Stimulated activated CD4-positive, alpha-beta T cell treated with anti-CD3 and anti-CD28 coated beads, Interleukin-4, amount 100 ng/mL, for 1 hour (primary cell): ENCODE results near the gene CCZ1B.
A peak's percentile ranks its signal among the peaks of the same experiment; 100 is the strongest.
"Not testable (repeated sequence)": the region's sequence is repeated elsewhere in the genome, so short reads cannot be mapped to it uniquely, and the experiment has no call there.

Experiments
- DNase-seq: peaks from one replicate; pipeline ENCODE4 v3.0.0-alpha.2; 2020

The CCZ1B gene

GRCh38 chr7:6826151-6826550 is at the start of gene CCZ1B:
Gene CCZ1B (minus strand): TSS chr7:6826275. CDS start chr7:6826197, 78 bp downstream.
- peak; percentile 79 for DNase-seq

DNA sequence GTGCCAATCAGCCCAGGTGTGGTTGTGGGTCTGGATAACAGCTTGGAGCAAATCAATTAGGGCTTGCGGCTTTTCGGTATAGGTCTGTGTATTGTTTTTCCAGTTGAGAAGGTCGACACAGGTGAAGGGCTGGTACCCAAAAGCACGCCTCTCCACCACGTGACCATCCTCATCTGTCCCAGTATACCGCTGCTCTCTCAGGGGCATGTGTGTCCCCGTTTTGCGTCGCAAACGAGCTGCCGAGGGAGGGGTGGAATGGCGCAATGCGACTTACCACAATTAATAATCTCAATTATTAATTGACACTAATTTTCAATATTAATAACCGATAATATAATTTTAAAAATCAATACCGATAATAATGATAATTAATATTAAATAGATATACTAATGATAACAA is 48.9 kb upstream of the CCZ1B start:
- not testable (repeated sequence) for DNase-seq

- not testable (repeated sequence) for DNase-seq
Measured at GRCh38 chr7:6872246-6872945, 46.3 kb upstream of the CCZ1B start.

DNA sequence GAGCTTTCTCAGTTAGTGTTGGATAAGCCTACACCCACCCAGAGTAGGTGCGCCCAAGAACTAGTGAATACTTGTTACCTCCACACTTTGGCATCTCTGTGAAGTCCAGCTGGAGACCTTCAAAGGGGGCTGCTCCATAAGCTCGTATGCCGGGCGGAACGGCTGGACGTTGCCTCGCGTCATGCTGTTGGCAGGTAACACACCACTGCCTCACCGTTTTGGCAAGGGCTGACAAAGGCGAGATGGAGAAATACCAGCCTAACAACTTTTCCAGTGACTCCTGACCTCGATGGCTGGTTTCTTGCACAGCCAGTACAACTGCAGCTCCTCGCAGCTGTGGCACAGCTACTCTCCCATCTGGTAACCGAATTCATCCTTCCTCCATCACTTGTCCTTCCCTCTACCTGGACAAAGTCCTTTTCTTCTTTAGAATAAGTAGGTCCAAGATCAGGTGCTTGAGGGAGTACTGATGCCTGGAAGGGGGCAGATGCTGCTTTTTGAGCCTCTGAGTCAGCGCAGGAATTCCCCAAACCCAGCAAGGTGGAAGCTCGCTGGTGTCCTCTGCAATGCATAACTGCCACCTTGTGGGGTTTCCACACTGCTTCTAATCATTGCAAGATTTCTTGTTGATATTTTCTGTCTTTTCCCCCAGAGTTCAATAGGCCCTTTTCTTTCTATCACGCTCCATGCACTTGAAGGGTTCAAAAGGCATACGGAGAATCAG is 45.5 kb upstream of the CCZ1B start:
- peak; percentile 22 for DNase-seq

DNA sequence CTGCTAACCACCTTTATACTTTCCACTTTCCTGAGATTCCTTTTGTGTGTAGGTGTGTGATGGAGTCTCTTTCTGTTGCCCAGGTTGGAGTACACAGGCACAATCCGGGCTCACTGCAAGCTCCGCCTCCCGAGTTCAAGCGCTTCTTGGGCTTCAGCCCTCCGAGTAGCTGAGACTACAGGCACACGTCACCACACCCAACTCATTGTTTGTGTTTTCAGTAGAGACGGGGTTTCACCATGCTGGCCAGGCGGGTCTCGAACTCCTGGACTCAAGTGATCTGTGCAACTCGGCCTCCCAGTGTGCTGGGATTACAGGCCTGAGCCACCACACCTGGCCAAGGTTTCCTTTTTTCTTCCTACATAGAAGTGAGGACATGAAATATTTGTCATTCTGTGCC is 38.7 kb upstream of the CCZ1B start:
- not testable (repeated sequence) for DNase-seq

- DNase-seq = not testable (repeated sequence)
Measured at GRCh38 chr7:6864188-6864587, 38.1 kb upstream of the CCZ1B start.

GRCh38 chr7:6862876-6863275 is 36.8 kb upstream of the CCZ1B start:
- not testable (repeated sequence) for DNase-seq

GRCh38 chr7:6857721-6858314 is 31.7 kb upstream of the CCZ1B start:
- peak; percentile 76 for DNase-seq

DNA sequence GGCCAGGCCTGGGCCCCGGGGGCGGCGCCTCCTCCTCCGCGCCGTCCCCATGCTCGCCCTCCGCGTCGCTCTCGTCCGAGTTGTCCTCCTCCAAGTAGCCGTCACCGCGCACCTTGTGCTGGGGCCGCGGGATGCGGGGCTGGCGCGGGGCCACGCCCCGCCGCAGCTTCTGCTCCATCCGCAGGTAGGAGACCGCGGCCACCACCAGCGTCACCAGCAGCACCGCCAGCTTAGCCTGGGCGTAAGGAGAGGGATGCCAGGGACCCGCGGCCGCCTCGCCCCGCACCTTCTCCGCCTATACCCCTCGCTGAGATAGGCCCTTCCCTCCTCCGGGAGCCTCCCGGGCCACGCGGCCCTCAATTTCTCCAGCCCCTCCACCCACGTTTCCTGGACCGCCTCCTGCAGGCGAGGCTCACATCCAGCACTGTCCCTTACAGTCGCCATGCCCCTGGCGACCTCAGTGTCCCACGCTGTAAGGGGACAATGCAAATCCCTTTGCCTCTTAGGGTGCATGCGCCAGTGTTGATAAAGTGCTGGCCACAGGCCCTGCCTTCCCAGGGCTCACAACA is 29.6 kb upstream of the CCZ1B start:
- DNase-seq = not testable (repeated sequence)

DNA sequence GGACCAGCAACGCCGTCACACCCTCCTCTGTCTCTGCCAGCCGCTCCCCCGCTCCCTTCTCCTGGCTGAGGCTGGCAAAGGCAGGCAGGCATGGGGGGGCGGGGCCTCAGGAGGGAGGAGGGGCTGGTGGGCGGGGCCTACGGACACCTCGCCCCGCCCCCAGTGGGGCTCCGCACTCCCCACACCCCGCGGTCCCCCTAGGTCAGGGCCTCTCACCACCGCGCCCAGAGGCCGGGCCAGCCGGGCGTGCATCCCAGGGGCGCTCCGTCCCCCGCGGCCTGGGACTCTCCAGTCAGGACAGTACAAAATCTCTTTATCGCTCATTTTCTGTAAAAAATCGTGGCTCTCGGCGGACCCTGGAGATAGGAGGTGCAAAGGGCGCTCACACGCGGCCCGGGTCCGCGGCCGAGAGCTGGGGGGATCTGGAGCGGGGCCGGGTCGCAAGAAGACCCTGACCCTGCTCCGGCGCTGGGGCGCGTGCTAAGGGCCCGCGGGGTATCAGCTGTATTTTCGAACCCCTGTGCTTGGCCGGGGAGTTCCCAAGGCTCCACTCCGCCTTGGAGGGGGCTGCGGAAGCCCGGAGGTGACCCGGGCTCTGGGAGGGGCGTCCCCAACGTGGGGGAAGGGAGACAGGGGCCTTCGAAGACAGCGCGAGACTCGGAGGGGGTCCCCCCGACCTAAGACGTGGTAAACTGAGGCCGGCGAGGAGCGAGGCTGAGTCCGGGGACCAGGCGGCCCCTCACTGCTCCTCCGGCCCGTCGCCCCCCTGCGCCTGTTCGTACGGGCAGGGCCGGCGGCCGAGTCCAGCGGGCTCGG is 28.9 kb upstream of the CCZ1B start:
- not testable (repeated sequence) for DNase-seq

DNA sequence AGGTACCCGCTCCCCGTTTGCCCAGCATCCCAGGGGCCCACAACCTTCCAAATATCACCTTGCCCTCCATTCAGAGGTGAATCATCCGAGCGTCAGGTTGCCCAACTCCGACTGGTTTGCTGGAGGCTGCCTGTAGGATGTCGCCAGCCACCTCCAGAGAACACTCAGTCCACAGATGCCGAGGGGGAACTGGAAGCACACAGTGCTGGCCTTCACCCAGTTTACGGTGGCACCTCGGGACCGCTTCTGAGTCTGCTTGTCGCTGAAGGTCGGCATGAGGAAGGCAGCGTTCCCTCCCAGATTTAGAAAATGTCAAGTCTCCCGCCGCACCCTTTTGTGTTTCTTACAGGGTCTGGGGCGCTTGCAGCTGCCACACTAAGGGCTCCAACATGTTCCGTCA is 27.6 kb upstream of the CCZ1B start:
- DNase-seq = not testable (repeated sequence)

GRCh38 chr7:6849127-6849526 is 23.1 kb upstream of the CCZ1B start:
- not testable (repeated sequence) for DNase-seq

- DNase-seq = not testable (repeated sequence)
Measured at GRCh38 chr7:6847751-6848150, 21.7 kb upstream of the CCZ1B start.

GRCh38 chr7:6845971-6846449 is 19.9 kb upstream of the CCZ1B start:
- not testable (repeated sequence) for DNase-seq

DNA sequence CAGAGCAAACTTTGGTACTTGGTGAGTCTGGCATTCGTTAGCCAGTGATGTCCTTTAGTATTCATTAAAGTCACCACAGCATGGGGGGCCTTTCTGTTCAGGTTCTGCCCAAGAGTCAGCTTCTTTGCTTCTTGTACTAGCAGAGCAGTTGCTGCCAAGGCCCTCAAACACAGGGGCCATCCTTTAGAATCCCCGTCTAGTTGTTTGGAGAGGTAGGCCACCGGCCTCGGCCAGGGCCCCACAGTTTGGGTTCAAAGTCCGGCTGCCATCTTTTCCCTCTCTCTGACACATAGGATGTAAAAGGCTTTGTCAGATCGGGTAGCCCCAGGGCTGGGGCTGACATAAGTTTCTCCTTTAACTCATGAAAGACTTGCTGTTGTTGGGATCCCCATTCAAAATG is 17.6 kb upstream of the CCZ1B start:
- not testable (repeated sequence) for DNase-seq

GRCh38 chr7:6843092-6843491 is 17.0 kb upstream of the CCZ1B start:
- not testable (repeated sequence) for DNase-seq

DNA sequence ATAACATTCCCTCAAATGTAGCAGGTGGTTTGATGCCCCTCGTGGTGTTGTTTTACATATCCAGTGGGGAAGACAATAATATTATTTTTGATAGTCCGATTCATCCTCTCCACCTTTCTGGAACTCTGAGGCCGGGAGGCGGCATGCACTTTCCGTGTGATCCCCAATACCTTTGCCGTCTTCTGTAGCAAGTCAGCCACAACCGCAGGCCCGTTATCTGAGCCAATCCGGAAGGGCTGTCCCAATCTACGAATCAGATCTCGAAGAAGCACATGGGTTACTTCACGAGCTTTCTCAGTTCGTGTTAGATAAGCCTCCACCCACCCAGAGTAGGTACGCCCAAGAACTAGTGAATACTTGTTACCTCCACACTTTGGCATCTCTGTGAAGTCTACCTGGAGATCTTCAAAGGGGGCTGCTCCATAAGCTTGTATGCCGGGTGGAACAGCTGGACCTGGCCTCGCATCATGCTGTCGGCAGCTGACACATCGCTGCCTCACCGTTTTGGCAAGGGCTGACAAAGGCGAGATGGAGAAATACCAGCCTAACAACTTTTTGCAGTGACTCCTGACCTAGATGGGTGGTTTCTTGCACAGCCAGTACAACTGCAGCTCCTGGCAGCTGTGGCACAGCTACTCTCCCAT is 16.3 kb upstream of the CCZ1B start:
- not testable (repeated sequence) for DNase-seq

DNA sequence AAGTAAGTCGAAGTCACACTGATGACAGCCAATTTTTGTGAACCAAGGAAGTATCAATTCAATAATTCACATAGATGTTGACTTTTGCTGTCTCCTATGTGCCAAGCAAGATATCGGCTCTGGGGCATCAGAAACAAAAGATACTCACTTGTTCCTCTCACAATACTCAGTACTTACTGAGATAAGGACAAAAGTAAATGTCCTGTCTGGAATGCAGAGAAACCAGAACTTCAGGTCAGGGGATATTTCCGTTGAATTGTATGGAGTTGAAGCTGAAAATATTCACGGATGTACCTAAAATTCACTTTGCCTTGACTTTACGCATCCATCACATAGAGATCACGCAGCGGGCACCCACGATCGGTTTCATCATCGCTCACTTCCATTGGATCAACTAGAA is 11.0 kb upstream of the CCZ1B start:
- not testable (repeated sequence) for DNase-seq

- not testable (repeated sequence) for DNase-seq
Measured at GRCh38 chr7:6835521-6835920, 9.4 kb upstream of the CCZ1B start.

- no peak for DNase-seq
Measured at GRCh38 chr7:6833636-6834035, 7.6 kb upstream of the CCZ1B start.

DNA sequence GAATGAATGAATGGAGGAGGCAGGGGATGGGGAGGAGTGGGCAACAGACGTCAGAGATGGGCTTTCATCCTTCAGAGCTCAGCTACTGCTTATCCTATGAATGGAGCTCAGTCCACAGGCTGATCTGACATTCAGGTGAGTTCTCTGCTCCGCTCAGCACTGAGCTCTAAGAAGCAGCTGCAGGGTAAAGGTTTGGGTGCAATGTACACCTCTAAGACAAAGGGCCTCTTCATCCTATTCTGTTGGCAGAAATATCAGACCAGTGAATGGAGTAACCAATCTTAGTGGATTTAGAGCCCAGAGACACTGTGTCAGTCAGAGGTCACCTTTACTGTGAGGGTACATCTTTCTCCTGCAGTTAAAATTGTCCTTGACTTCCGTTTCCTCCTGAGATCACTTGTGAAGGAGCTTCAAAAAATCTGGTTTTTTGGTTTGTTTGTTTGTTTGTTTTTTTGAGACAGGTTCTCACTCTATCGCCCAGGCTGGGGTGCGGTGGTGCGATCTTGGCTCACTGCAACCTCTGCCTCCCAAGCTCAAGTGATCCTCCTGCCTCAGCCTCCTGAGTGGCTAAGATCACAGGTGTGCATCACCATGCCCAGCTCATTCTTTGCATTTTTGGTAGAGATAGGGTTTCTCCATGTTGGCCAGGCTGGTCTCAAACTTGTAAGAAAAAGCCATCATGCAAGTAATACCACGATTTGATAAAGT is 5.1 kb upstream of the CCZ1B start:
- DNase-seq = no peak
